ENCODE measurements around the gene TTYH1.

GRCh38 chr19:54453921-54454780, 38.9 kb downstream of the TTYH1 start:
- TF ChIP-seq ELK1 (IDR thresholded peaks at IDR 0.05; ENCODE audit: borderline replicate concordance, low read depth, low read length) (no peak), RFX5 (IDR thresholded peaks at IDR 0.05; ENCODE audit: low read depth, low read length) (no peak), USF2 (IDR thresholded peaks at IDR 0.05; ENCODE audit: low read depth, low read length) (no peak), CTCF (conservative IDR thresholded peaks at IDR 0.05; ENCODE audit: low read depth, low read length) (no peak), POLR2A (IDR thresholded peaks at IDR 0.05; ENCODE audit: low read depth, low read length) (no peak), CEBPB (IDR thresholded peaks at IDR 0.05; ENCODE audit: low read depth, low read length) (no peak), FOS (IDR thresholded peaks at IDR 0.05; ENCODE audit: low read depth, low read length) (no peak), CHD1 (IDR thresholded peaks at IDR 0.05; ENCODE audit: low read depth, low read length) (no peak), MAZ (IDR thresholded peaks at IDR 0.05; ENCODE audit: borderline replicate concordance, low read depth, low read length) (no peak), RAD21 (IDR thresholded peaks at IDR 0.05; ENCODE audit: low read length) (no peak), MAFK (IDR thresholded peaks at IDR 0.05; ENCODE audit: low read depth, low read length) (no peak)

Data from IMR-90 (cell line).